HG03565 (cell line): ENCODE results near the gene SLC2A4.
A peak's percentile ranks its signal among the peaks of the same experiment; 100 is the strongest.
"Not testable (repeated sequence)": the region's sequence is repeated elsewhere in the genome, so short reads cannot be mapped to it uniquely, and the experiment has no call there.

Experiments
- ATAC-seq: cut with Tn5 transposase; IDR thresholded peaks from one replicate; pipeline ENCODE4 v1.9.1; 2021; ENCODE audit warnings: mild to moderate bottlenecking, moderate library complexity; ENCODE audit not compliant: unreplicated experiment

Gene SLC2A4

DNA sequence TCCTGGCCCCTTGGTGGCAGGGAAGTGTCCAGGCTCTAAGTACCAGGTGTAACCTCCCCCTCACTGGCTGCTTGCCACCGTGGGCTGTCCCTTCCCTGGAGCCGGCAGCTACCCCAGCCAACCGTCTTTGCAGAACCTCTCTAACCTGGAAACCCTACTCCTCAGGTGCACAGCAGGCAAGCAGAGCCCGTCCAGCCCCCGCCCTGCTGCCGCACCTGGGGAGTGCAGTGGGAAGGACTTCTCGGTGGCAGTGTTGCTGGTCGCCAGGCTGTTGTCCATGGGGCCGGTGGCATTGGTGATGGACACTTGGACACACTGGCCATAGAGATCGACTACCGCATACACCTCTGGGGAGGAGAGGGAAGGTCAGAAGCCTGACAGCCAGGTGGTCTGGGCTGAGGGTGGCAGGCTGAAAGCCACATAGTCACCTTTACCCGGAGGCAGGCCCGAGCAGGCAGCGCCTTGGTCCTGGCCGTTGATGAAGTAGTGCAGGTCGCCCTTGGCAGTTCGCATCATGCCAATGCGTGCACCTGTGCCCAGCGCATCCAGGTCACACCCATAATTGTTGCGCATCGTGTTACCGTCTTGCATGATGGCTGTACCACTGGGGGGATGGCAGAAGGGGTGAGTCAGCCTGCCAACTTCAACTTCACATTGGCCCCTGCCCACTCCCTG lies 41.1 kb downstream of the SLC2A4 start:
- no peak for ATAC-seq

DNA sequence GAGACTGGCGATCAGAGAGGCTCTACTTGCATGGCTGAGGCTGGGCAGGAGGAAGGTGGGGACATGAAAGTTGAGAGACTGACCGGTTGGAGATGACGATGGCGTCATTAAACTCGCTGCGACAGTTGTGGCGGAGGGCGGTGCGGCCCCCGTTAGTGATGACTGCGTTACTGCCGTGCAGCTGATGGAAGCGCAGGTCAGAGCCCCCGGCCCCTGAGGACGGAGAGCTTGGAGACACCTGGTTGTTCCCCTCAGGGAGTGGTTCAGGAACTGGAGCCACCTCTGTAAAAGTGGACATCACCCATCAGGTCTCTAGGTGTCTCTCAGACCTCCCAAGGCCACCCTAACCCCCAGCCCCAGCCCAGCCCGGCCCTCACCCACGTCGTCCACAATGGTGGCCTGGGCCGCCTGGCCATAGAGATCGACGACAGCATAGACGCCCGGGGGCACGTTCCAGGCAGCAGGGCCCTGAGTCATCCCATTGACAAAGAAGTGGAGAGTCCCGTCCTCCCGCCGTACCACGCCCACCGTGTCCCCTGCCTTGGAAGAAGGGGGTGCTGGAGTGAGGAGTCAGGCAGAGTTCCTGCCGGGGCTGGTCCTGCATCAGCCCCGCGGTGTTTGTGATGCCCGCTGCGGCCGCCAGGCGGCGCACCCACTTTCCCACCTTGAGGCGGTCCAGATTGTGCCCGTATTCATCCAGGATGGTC lies 42.4 kb downstream of the SLC2A4 start:
- ATAC-seq = no peak

DNA sequence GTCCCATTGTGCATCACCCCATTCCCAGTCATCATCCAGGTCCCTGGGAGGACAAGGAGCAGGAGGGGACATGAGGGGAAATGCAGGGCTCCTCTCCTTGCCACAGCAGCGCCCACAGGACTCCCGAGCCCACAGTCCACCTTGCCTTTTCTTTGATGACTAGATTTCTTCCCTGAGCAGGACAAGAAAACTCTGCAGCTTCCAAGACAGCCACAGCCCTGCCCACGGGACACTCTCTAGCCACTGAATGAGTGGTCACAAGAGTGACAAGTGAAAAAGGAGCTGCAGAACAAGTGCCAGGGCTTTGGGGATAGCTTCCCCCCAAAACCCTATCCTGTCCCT lies 42.9 kb downstream of the SLC2A4 start:
- no peak for ATAC-seq

DNA sequence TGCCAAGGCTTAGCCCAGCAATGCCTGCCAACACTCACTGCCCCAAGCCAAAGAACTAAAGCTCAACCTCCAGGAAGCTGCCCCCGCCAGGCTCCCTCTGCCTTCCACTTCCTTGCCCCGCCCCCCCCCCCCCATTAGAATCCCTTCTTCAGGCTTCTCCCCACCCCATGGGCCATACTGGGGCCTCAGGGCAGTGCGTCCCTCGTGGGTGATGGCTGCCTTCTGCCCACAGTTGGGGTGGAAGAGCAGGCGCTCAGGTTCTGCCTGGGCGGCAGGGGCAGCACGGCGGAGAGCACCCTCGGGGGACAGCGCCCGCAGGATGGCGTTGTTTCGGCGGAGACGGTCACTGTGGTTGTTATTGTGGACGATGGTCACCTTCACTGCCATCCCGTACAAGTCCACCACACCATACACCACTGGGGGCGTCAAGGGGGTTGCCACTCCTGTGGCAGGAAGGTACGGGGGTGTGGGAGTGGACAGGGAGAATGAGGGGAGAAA lies 43.6 kb downstream of the SLC2A4 start:
- ATAC-seq = no peak

DNA sequence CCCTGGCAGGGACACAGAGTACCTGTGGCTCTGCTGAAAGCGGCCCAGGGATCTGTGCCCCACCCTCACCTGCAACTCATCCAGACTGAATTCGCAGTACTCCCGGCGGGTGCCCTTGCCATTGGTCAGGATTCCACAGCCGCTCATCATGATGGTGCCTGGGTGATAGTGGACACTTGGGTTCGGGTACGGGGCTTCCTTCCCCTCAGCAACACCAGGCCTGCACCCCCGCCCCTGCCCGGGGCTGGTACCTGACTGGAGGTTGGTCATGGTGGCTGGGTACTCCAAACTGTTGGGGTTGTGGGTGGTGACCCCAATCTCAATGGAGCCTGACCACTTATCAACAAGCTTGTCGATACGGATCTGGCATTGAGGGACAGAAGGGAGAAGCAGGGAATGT lies 44.7 kb downstream of the SLC2A4 start:
- no peak for ATAC-seq

DNA sequence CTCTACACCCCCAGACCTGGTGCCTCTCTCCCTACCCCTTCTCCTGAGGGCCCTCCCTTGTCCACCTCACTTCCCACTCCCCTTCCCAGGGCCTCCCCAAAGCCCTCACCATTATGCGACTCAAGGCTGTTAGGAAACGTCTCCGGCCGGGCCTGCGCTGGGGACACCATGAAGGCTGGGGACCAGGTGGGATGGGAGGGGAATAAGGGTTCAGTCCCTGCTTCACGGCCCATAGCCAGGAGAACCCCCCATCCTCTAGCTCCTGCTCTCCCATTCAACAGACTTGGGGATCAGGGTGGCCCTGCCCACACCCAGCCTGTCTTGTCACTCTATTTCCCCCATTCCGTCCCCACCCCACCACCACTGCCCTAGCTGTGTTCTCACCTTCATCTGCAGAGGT lies 45.5 kb downstream of the SLC2A4 start:
- no peak for ATAC-seq

DNA sequence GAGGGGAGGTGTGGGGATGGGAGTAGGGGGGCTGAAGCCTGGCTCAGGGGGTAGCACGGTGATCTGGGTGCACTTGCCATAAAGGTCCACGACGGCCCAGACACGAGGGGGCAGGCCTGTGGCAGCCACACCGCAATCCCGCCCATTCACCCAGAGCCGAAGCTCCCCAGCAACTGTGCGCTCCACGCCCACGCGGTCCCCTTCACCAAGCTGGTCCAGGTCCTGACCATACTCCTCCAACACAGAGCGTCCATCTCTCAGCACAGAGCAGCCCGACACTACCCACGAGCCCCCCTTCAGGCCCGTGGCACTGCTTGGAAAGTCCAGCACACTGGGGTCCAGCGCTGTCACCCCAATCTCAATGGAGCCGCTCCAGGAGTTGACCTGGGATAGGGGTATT lies 46.0 kb downstream of the SLC2A4 start:
- ATAC-seq = no peak

DNA sequence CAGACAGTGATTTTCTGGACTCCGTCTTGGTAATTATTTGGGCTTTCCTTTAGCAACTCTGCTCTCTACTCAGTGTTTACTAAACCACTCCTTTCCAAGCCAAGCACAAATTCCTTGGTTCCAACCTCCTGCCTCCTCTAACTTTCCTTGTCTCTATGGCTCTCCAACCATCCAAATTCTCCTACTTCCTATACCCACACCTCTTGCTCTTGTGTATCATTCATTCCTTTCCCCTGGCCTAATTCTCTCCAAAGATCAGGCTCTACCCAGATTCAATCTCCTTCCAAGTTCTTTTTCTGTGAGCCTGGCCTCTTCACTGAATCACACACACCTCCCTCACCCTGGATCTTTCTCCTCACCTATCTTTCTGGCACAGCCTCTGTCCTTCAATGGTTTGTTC lies 46.5 kb downstream of the SLC2A4 start:
- ATAC-seq = no peak

DNA sequence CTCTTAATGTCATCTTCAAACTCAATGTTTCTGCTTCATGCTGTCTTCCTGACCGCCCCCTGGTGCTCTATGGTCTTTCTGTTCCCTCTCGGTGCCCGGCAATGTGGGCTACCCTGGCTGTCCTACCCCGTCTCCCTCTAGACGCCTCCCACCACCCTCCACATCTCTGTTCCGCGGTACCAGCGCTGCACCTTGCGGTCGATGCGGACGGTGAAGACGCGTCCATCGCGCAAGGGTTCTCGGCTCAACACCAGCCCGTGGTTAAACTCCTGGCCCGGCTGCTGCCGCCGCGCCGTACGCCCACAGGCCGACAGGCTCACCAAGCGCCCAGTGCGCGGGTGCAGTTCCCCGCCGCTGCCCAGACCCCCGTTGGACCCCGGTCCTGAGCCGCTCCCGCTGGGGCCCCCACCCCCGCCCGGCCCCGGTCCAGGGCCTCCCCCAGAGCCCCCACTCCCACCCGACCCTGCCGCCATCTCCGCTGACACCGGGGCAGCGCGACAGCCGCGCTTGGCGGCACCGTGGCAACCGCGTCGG lies 47.4 kb downstream of the SLC2A4 start, which contains the start of gene NEURL4:
TSS of gene NEURL4 (minus strand) at position 496 of the 534 bp plus-strand sequence. CDS start at position 473, 23 bp downstream.
- peak; percentile 1 for ATAC-seq

DNA sequence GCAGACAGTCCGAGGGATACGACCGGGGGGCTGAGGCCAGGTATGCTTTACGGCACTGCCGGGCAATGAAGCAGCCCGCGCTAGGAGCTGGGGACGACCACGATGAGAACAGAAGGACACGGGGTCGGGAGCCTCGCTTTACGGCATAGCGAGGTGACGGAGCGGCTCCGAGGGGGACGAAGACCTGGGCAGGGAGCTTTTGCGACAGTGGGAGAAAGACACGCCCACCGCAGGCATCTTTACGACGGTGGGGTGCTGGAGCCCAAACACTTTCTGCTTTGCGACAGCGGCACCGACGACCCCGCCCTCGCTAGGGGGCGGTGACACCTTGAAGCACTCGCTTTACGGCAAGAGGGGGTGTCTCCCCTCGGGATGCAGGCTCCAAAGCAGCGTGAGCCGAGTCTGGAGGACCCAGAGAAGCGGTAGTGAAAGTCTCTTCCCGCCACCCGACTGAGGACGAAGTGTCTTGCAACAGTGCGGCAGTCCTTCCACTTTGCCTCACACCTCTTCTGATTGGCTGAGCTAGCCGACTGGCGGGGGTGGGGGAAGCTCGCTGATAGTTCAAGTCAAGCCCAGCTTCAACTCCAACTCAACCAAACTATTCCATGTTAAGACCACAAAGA lies 48.0 kb downstream of the SLC2A4 start:
- ATAC-seq = peak; percentile 67

DNA sequence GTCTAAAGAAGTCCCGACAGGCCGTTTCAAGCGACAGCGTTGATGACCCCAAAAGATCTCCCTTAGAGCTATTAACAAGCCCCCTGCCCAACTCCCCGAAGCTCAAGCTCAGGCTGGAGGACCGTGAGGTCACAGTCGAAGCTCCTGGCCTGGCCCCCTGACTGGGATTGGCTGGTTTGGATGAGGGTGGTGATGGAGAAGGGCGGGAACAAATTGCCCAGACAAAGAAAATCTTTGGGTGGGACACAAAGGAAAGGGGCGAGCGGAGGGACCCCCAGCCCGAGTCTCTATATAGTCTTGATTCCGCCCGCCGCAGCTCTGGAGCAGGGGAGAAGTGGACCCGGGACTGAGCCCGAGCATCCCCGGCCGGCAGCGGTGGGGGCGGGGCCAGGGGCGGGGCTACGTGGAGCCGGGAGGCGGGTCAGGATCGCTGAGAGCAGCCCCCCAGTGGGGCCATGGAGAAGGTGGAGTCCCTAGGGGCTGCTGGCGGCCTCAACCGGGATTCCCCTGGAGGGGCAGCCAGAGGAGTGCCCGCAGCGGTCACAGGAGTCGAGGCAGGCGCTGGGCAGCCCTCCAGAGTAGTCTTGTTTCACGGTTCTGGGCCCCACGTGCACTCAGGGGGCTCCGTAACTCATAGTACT lies 48.6 kb downstream of the SLC2A4 start:
- peak; percentile 3 for ATAC-seq

DNA sequence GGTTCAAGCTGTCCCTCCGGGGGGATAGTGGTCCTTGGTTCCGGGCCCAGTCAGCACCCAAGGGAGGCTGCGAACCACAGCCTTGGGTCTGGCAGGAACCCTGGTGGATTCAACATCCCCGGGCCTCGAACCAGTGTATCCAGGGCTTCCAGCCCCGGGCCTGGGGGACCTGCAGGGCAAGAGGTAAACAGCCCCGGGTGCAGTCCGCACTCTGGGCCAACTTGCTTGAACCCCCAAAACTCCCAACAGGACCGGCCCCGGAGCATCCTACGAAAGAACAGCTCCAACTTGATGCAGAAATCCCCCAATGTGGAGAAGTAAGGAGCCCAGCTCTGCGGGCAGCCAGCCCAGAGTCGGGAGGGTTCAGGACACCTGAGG lies 49.1 kb downstream of the SLC2A4 start:
- ATAC-seq = no peak

DNA sequence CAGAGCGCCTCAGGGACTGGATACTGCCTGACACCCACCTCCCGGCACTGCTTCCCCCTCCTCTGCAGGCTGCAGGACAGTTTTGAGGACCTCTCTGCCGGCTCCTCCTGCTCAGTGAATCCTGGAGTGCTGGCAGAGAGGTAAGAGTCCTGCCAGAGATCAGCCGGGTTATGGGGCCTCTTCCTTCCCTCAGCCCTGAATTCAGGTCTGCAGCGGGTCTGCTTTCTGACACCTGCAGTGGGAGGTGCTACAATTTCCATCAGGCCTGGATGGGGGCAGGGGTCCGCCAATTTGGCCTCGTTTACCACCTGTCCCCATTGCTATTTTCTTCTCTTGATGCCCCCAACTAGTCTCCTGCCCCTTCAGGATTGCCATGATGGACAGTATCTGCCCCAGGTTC lies 50.6 kb downstream of the SLC2A4 start:
- no peak for ATAC-seq

DNA sequence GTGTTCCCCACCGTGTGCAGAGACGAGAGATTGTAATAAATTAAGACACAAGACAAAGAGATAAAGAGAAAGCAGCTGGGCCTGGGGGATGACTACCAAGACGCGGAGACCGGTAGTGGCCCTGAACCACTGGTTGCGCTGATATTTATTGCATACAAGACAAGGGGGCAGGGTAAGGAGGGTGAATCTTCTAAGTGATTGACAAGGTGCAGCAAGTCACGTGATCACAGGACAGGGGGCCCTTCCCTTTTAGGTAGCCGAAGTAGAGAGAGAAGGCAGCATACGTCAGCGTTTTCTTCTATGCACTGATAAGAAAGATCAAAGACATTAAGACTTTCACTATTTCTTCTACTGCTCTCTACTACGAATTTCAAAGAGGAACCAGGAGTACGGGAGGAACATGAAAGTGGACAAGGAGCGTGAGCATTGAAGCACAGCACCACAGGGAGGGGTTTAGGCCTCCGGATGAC lies 51.1 kb downstream of the SLC2A4 start:
- not testable (repeated sequence) for ATAC-seq

DNA sequence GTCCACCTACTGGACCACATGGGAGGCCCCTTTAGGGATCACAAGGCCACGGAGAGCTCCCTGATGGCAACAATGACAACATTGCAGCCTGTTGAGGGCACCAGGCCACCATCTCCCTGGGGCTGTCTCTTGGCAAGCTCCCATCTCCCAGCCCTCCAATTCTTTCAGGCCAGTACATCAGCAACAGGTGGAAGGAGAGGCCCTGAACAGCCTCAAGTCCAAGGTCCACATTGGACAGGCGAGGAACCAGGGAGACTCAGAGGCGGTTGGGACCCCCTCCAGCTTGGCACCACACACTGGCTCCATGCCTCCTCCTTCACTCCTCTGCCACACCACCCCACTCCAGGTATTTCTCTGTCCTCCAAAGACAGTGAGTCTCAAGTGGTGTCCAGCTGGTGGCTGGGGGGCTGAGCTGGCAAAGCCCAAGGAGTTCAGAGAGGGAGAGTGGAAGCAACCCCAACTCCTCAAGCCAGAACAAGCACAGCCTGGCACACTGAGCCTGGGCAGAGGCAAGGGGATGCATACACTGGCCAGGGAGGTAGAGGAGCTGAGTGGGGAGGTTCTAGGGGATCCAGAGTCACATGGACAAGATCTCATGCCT lies 53.5 kb downstream of the SLC2A4 start:
- ATAC-seq = no peak

DNA sequence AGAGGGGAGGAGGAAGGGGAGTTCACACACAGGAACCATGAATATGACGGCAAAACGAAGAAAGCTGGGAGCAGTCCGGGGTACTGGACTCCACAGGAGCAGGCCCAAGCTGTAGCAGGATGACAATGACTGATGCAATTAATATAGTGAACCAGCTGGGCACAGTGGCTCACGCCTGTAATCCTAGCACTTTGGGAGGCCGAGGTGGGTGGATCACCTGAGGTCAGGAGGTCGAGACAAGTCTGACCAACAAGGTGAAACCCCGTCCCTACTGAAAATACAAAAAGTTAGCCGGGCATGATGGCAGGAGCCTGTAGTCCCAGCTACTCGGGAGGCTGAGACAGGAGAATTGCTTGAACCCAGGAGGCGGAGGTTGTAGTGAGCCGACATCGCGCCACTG lies 54.2 kb downstream of the SLC2A4 start:
- ATAC-seq = not testable (repeated sequence)

DNA sequence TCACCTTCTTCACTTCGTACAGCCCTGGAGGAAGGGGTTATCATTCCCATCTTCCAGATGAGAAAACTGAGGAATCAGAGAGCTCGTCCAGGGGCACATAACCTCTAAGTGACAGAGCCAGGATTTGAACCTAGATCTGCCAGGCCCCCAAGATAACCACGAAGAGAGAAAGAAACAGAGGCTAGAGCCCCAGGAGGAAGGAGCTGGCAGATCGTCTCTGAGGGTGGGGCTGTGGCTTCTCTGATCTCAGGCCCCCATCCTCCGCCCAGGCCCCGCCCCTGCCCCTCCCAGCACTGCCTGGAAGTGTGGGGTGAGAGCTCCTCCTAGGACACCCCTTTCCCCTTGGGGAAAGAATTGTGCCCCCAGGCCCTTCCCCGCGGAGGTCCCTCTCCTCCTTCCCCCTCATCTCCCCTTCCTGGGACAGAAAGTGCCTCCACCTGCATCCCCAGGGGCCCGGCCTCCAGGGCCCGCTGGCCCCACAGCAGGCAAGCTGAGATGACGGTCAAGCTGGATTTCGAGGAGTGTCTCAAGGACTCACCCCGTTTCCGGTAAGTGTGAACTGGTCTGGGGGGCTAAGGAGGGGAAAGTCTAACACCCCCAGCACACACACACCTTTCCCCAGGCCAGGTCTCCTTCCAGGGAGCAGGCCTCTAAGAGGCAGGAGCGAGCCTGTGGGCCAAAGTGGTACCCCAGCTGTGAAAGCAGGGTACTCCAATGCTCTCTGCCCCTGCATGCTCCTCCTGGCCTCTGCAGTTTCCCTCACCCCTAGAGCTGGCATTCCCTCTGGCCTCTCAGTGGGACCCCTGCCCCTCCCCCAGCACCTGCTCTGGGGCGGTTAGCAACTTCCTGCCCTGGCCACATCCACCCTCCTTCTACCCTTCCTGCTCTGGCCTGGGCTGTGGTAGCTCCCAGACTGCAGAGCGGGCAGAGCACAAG lies 55.0 kb downstream of the SLC2A4 start, which contains the start of gene ACAP1:
TSS of gene ACAP1 (plus strand) at position 290 of the 936 bp plus-strand sequence. CDS start at position 496, 206 bp downstream.
- ATAC-seq = no peak

DNA sequence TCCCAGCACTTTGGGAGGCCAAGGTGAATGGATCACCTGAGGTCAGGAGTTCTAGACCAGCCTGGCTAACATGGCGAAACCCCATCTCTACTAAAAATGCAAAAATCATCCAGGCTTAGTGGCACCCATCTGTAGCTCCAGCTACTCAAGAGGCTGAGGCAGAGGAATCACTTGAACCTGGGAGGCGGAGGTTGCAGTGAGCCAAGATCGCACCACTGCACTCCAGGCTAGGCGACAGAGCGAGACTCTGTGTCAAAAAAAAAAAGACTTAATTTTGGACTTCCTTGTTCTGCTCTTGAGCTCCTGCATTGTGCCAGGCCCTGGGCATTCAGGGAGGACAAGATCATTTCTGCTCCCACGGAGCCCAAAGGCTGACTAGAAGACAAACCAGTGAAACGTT lies 56.1 kb downstream of the SLC2A4 start:
- ATAC-seq = not testable (repeated sequence)
